K562 (cell line): Measurements from ENCODE around the gene CRACDL. TPM values are rescaled to one million over a fixed set of nuclear protein-coding genes. Genes with fewer than 3 reads are reported as not detected.

ENCODE experiments used
- AFF1 ChIP-seq, 2 experiments: fragments of 450-650 bp; IDR thresholded peaks; 2 replicates each; pipeline ENCODE4 v1.6.1; 2018; ENCODE audit warnings: mild to moderate bottlenecking in 2 of 2, low read depth in 1 of 2; ENCODE audit not compliant: partially characterized antibody in 2 of 2
- HDAC2 ChIP-seq: fragments of 450-650 bp; IDR thresholded peaks from 2 replicates; pipeline ENCODE4 v1.6.1; 2016; ENCODE audit warnings: mild to moderate bottlenecking
- ZC3H4 ChIP-seq: sonication (generic); formaldehyde crosslinking; IDR thresholded peaks from 2 replicates; pipeline ENCODE4 v1.9.0; 2021; ENCODE audit warnings: missing genetic modification reagents, borderline replicate concordance
- polyA plus RNA-seq, 8 experiments: library from polyadenylated mRNA; depleted of rRNA in 4 of 8; stranded (reverse) in 5 of 8; unstranded in 3 of 8; fragments of >200 nt; fragmentation: Nextera tagmentation in 2 of 8; fragmentation: Illumina TruSeq in 1 of 8; extraction: Ambion mirVana in 2 of 8; extraction: Trizol in 1 of 8; gene quantifications; 2 replicates each; pipeline versions ENCODE4 v1.2.1 to v1.2.3, GENCODE V29; 2011 to 2014; ENCODE audit warnings: inconsistent platforms in 1 of 8, missing spikeins in 1 of 8
- total RNA-seq, 7 experiments: library from RNA; depleted of rRNA in 6 of 7; stranded (reverse); fragments of >200 nt in 6 of 7; fragmentation: Illumina TruSeq in 2 of 7; extraction: Trizol in 2 of 7; gene quantifications; 2 replicates each; pipeline versions ENCODE4 v1.2.1 to v1.2.3, GENCODE V29; 2011 to 2021; ENCODE audit warnings: low replicate concordance in 1 of 7

Gene CRACDL
- total and polyA plus RNA-seq, 9 of the 15 experiments (the other 6 are each of a cell fraction or from before 2014, with no cell fraction given), result not detected

- TF ChIP-seq AFF1 (IDR thresholded peaks at IDR 0.05; ENCODE audit: low read depth in 1 of 2, partially characterized antibody in 2 of 2) (no peak), HDAC2 (no peak), ZC3H4 (CRISPR knock-in tag) (no peak)
- TF ChIP-seq, all 486 proteins: peak for 0
Measured at GRCh38 chr2:98799375-98800329, 136.4 kb downstream of the CRACDL start (continued).
